A549 (cell line): ENCODE data around the gene MAT1A. TPM values are rescaled to one million over a fixed set of nuclear protein-coding genes. Genes with fewer than 3 reads are reported as not detected.

Source experiments
- ATAC-seq, 2 experiments: fragments of 200-7000 bp in 1 of 2; fragments of >200 bp in 1 of 2; cut with Nextera tagmentation in 1 of 2; cut with Tn5 transposase in 1 of 2; 3 replicates each; pipeline versions ENCODE4 v1.8.0 to v1.9.1; 2018 to 2020; ENCODE audit warnings: mild to moderate bottlenecking in 1 of 2, moderate library complexity in 1 of 2
- CTCF ChIA-PET: fragments of 300-600 bp; sonication (Branson Sonifier 250); formaldehyde crosslinking; extraction: SDS; loops from one replicate; lab custom pipeline; 2021; ENCODE audit warnings: antibody characterized with exemption, inconsistent platforms; lab: Yijun Ruan, JAX
- POLR2A ChIA-PET: fragments of 350-600 bp; formaldehyde crosslinking; extraction: SDS; loops from one replicate; lab custom pipeline; 2021; ENCODE audit warnings: antibody characterized with exemption, inconsistent platforms; lab: Yijun Ruan, JAX
- DNase-seq, 2 experiments: peaks; one replicate each; pipeline versions ENCODE4 v3.0.0 to v3.0.0-alpha.2; 2011 to 2016; ENCODE audit warnings: low read depth in 1 of 2, low spot score in 1 of 2
- FAIRE-seq: peaks from 2 replicates; lab custom pipeline; 2011; peaks lifted over from hg19 to GRCh38; lab: Jason Lieb, UNC
- H3K27ac ChIP-seq, 2 experiments: fragments of >200 bp; sonication (Bioruptor Twin); formaldehyde crosslinking; 3 replicates each; pipeline ENCODE4 v1.5.1; 2016 to 2017
- H3K4me1 ChIP-seq: fragments of >200 bp; sonication (Bioruptor Twin); formaldehyde crosslinking; 3 replicates; pipeline ENCODE4 v1.6.1; 2016
- H3K4me2 ChIP-seq: fragments of >200 bp; sonication (Bioruptor Twin); formaldehyde crosslinking; 3 replicates; pipeline ENCODE4 v1.6.1; 2016
- H3K4me3 ChIP-seq: fragments of >200 bp; sonication (Bioruptor Twin); formaldehyde crosslinking; 3 replicates; pipeline ENCODE4 v1.5.1; 2016
- H3K9me3 ChIP-seq: fragments of >200 bp; sonication (Bioruptor Twin); formaldehyde crosslinking; 3 replicates; pipeline ENCODE4 v1.6.1; 2016
- BCL3 ChIP-seq: fragments of >200 bp; sonication (Bioruptor Twin); formaldehyde crosslinking; IDR thresholded peaks from 3 replicates; pipeline ENCODE4 v1.6.1; 2016
- BHLHE40 ChIP-seq: IDR thresholded peaks from 2 replicates; pipeline ENCODE4 v1.6.1; 2012; ENCODE audit warnings: low read depth, low read length, inconsistent platforms
- CBX8 ChIP-seq: fragments of 200-600 bp; sonication (generic); IDR thresholded peaks from 2 replicates; pipeline ENCODE4 v1.6.1; 2016
- CHD4 ChIP-seq: fragments of 200-600 bp; sonication (generic); IDR thresholded peaks from 2 replicates; pipeline ENCODE4 v1.6.1; 2016; ENCODE audit warnings: antibody characterized with exemption, mild to moderate bottlenecking, borderline replicate concordance
- CTCF ChIP-seq: fragments of >200 bp; sonication (Bioruptor Twin); formaldehyde crosslinking; IDR thresholded peaks from 3 replicates; pipeline ENCODE4 v1.5.1; 2016
- HMGXB4 ChIP-seq: fragments of 250-450 bp; sonication (Bioruptor Pico); IDR thresholded peaks from 2 replicates; pipeline ENCODE4 v1.5.0; 2021; ENCODE audit warnings: mild to moderate bottlenecking, moderate library complexity, borderline replicate concordance
- KDM5A ChIP-seq: fragments of 200-600 bp; sonication (generic); IDR thresholded peaks from 2 replicates; pipeline ENCODE4 v1.6.1; 2016; ENCODE audit warnings: antibody characterized with exemption, mild to moderate bottlenecking
- MAFK ChIP-seq: fragments of 450-650 bp; IDR thresholded peaks from 2 replicates; pipeline ENCODE4 v1.6.1; 2014; ENCODE audit not compliant: partially characterized antibody
- MAZ ChIP-seq: fragments of 150-350 bp; IDR thresholded peaks from 2 replicates; pipeline ENCODE4 v1.6.1; 2014; ENCODE audit warnings: antibody characterized with exemption, low read depth, low read length, borderline replicate concordance
- NFE2L2 ChIP-seq: fragments of 150-350 bp; conservative IDR thresholded peaks from 2 replicates; pipeline ENCODE4 v1.6.1; 2014; ENCODE audit warnings: low read length
- RARB ChIP-seq: fragments of 250-450 bp; sonication (Bioruptor Pico); IDR thresholded peaks from 2 replicates; pipeline ENCODE4 v1.8.0; 2021; ENCODE audit warnings: mild to moderate bottlenecking, moderate library complexity
- RCOR1 ChIP-seq: fragments of 150-350 bp; IDR thresholded peaks from 2 replicates; pipeline ENCODE4 v1.6.1; 2014; ENCODE audit warnings: antibody characterized with exemption, low read length, low read depth
- SREBF2 ChIP-seq: fragments of 450-650 bp; IDR thresholded peaks from 2 replicates; pipeline ENCODE4 v1.6.1; 2014; ENCODE audit warnings: mild to moderate bottlenecking, moderate library complexity
- TP53 ChIP-seq: fragments of 250-450 bp; sonication (Bioruptor Pico); IDR thresholded peaks from 2 replicates; pipeline ENCODE4 v1.5.0; 2021; ENCODE audit warnings: mild to moderate bottlenecking, moderate library complexity
- ZFP36 ChIP-seq: fragments of 450-650 bp; IDR thresholded peaks from 2 replicates; pipeline ENCODE4 v1.6.1; 2014; ENCODE audit warnings: borderline replicate concordance; ENCODE audit not compliant: partially characterized antibody
- WGBS: methylation state at CpG from one replicate; pipeline ENCODE4 v1.1.6; 2017; ENCODE audit errors: missing lambda C conversion rate; 5-methylcytosine and 5-hydroxymethylcytosine counted together
- polyA plus RNA-seq, 4 experiments: library from polyadenylated mRNA; depleted of rRNA in 3 of 4; stranded (reverse); fragments of >200 nt; fragmentation: RNase III in 1 of 4; extraction: RNeasy Plus Mini Kit Qiagen cat#74134 plus additional on column Dnase treatment in 1 of 4; gene quantifications; 2 replicates in 3 of 4; 3 replicates in 1 of 4; pipeline ENCODE4 v1.2.3, GENCODE V29; 2011 to 2017
- TF ChIP-seq, protein P1 (sequence below): fragments of 250-450 bp; sonication (Bioruptor Pico); IDR thresholded peaks from 2 replicates; pipeline ENCODE4 v1.5.0; 2020; ENCODE audit warnings: low read depth, mild to moderate bottlenecking, moderate library complexity
- TF ChIP-seq, protein P2 (sequence below): fragments of 150-350 bp; IDR thresholded peaks from 2 replicates; pipeline ENCODE4 v1.6.1; 2014; ENCODE audit warnings: low read depth, mild to moderate bottlenecking, low read length

The MAT1A gene
- polyA plus RNA-seq, 2 of the 4 experiments (the other 2 are of a cell fraction) = 0.03 to 0.13 TPM

DNA sequence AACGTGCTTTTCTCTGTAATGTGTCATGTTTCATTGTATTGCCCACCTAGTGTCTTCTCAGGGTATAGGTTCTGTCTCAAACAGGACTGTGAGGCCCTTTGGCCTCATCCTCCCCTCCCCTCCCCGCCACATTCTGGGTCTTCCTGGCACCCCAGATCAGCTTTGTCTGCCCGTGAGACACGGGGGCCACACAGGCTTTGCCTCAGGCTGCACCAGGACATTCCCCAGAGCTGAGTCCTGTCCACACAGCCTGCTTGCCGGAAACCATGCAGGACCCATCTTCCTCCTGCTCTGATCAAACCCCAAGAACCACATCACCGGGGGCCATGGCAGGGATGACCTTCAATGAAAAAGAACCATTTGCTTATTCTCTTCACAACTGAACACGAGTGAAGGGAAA, 18.6 kb downstream of the MAT1A start:
- TF ChIP-seq KDM5A (no peak), HMGXB4 (no peak), ZFP36 (no peak), NFE2L2 (no peak), BHLHE40 (no peak), TP53 (CRISPR knock-in tag) (no peak), RARB (CRISPR knock-in tag) (no peak), MAFK (no peak), CBX8 (no peak), BCL3 (no peak), SREBF2 (no peak), RCOR1 (no peak), MAZ (no peak)
- TF ChIP-seq, protein P1, sequence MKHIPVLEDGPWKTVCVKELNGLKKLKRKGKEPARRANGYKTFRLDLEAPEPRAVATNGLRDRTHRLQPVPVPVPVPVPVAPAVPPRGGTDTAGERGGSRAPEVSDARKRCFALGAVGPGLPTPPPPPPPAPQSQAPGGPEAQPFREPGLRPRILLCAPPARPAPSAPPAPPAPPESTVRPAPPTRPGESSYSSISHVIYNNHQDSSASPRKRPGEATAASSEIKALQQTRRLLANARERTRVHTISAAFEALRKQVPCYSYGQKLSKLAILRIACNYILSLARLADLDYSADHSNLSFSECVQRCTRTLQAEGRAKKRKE (CRISPR knock-in tag) = no peak
- TF ChIP-seq, protein P2, sequence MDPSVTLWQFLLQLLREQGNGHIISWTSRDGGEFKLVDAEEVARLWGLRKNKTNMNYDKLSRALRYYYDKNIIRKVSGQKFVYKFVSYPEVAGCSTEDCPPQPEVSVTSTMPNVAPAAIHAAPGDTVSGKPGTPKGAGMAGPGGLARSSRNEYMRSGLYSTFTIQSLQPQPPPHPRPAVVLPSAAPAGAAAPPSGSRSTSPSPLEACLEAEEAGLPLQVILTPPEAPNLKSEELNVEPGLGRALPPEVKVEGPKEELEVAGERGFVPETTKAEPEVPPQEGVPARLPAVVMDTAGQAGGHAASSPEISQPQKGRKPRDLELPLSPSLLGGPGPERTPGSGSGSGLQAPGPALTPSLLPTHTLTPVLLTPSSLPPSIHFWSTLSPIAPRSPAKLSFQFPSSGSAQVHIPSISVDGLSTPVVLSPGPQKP = no peak
- WGBS = 72% methylated on average over 6 of the region's 7 CpGs
- no peak for DNase-seq
- H3K27ac ChIP-seq = no peak overlapping the region
- no peak overlapping the region for H3K4me3 ChIP-seq
- FAIRE-seq = no peak
- CTCF ChIA-PET = no interaction called here
- no peak overlapping the region for H3K4me2 ChIP-seq
- no peaks in the 10 kb centered on the region for H3K9me3 ChIP-seq
- H3K4me1 ChIP-seq = peaks cover 10% of the 10 kb centered on the region; the same call in 2 of the 3 replicates
- POLR2A ChIA-PET = no interaction called here
- ATAC-seq = no peak

DNA sequence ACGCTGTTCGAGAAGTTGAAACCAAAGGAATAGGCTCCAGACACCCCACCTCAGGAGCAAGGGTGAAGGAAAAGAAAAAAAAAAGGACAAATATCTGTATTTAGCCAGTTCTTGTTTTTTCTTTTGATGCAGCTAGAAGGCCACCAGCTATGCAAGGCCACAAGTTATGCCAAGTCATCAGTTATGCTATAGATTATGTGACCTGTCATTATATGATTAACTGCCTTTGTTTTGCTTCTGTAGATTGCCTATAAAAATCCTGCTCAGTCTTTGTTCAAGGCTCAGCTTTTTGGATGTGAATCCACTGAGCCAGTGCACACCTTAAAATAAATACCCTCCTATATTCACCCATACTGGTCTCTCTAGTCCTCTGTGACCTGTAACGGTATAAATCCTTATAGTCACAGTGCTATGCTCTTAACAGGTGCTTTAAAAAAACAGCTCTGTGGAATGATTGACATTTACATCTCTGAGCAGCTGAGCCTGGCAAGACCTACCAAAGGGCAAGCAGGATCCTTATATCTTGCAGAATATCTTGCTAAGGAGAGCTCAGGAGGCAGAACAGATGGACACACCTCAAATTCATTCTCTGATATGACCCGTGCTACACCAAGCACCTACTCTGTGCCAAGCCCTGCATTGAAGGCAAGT, 20.4 kb downstream of the MAT1A start:
- no peaks in the 10 kb centered on the region for H3K9me3 ChIP-seq
- POLR2A ChIA-PET = no interaction called here
- no peak overlapping the region for H3K4me2 ChIP-seq
- 44% methylated on average over 4 of the region's 4 CpGs for WGBS
- peaks cover 10% of the 10 kb centered on the region; the same call in 2 of the 3 replicates for H3K4me1 ChIP-seq
- H3K4me3 ChIP-seq = no peak overlapping the region
- DNase-seq (no peak), ATAC-seq (no peak), FAIRE-seq (no peak)
- H3K27ac ChIP-seq = no peak overlapping the region
- no peak for TF ChIP-seq CHD4
- TF ChIP-seq CTCF = no peak
- TF ChIP-seq MAFK = peak; percentile 60
- CTCF ChIA-PET = interaction anchor here (1.0 to 2.0 kb wide), 3 partner anchors 8 to 12 kb away, joined by 3 to 12 read pairs (median 5); no protein-coding TSS in a partner anchor
